Sigmoid colon (tissue), 4 donors: ENCODE data around the gene SLC25A36.

Source experiments
- EP300 ChIP-seq, 4 donors: sonication (generic); formaldehyde crosslinking; IDR thresholded peaks; one replicate each; pipeline ENCODE4 v1.6.1; 2017; ENCODE audit warnings: antibody characterized with exemption in 4 of 4
- POLR2A ChIP-seq, 2 donors: fragments of 450-650 bp; IDR thresholded peaks; one replicate each; pipeline ENCODE4 v1.6.1; 2016; ENCODE audit warnings: antibody characterized with exemption in 2 of 2, mild to moderate bottlenecking in 2 of 2, moderate library complexity in 2 of 2
- TF ChIP-seq, protein P1 (sequence below), 4 experiments: fragments of 450-650 bp in 3 of 4; fragments of 200-600 bp in 1 of 4; IDR thresholded peaks; one replicate each; pipeline ENCODE4 v1.5.1; 2016 to 2019; ENCODE audit warnings: antibody characterized with exemption in 4 of 4, mild to moderate bottlenecking in 3 of 4, moderate library complexity in 2 of 4

GRCh38 chr3:140950863-140951262, 9.2 kb downstream of the SLC25A36 start:
- TF ChIP-seq, protein P1, sequence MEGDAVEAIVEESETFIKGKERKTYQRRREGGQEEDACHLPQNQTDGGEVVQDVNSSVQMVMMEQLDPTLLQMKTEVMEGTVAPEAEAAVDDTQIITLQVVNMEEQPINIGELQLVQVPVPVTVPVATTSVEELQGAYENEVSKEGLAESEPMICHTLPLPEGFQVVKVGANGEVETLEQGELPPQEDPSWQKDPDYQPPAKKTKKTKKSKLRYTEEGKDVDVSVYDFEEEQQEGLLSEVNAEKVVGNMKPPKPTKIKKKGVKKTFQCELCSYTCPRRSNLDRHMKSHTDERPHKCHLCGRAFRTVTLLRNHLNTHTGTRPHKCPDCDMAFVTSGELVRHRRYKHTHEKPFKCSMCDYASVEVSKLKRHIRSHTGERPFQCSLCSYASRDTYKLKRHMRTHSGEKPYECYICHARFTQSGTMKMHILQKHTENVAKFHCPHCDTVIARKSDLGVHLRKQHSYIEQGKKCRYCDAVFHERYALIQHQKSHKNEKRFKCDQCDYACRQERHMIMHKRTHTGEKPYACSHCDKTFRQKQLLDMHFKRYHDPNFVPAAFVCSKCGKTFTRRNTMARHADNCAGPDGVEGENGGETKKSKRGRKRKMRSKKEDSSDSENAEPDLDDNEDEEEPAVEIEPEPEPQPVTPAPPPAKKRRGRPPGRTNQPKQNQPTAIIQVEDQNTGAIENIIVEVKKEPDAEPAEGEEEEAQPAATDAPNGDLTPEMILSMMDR (IDR thresholded peaks at IDR 0.05) = no peak
- TF ChIP-seq EP300 (IDR thresholded peaks at IDR 0.05) = no peak
- TF ChIP-seq POLR2A (IDR thresholded peaks at IDR 0.05) = no peak
